ENCODE results near the gene TXN2. TPM values are rescaled to one million over a fixed set of nuclear protein-coding genes. Genes with fewer than 3 reads are reported as not detected.
A peak's percentile ranks its signal among the peaks of the same experiment; 100 is the strongest.

The TXN2 gene
- total RNA-seq, 1 donor from 2014 or later = 54.2 TPM

DNA sequence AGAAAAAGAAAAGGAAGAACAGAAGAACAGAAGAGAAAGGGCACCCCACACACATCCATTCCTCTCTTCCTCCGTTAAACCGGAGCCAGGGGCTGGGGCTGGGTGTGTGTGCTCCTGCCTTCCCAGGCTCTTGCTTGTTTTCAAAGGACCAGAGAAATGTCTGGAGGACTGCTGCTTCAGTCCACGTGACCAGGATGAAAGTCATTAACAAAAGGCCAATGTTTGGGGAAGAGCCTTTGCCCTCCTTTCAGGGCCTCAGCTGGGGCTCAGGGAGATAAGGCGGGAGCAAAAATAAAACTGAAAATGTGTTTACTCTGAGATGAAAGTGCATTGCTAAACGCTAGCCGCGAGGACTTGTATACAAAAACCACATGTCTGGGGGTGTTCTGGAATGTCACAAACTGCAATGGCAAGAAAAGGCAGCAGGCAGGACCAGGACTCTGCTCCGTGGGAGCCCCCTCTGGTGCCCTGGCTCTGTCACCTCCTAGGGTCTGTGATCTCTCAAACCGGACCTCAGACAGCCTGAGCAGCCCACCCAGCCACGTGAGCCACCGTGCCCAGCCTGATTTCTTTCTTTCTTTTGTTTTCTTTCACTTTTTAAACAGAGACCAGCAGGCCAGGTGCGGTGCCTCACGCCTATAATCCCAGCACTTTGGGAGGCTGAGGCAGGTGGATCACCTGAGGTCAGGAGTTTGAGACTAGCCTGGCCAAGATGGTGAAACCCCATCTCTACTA lies 62.1 kb downstream of the TXN2 start:
- Histone ChIP-seq H3K4me3 (peak overlapping the region; percentile 29), H3K27ac (peak overlapping the region; percentile 72), H3K36me3 (no peaks in the 10 kb centered on the region), H3K4me1 (peaks cover 34% of the 10 kb centered on the region), H3K9me3 (no peaks in the 10 kb centered on the region), H3K27me3 (no peaks in the 10 kb centered on the region)
- intact Hi-C loops (cut with DNase I) = no loop called here
- DNase-seq (no peak), ATAC-seq (peak; percentile 75)
- TF ChIP-seq CTCF (IDR thresholded peaks at IDR 0.05) = no peak

GRCh38 chr22:36417281-36417686 lies 64.2 kb downstream of the TXN2 start:
- peak; percentile 76 for DNase-seq
- ATAC-seq = peak; percentile 88
- H3K9me3 ChIP-seq = no peaks in the 10 kb centered on the region
- intact Hi-C loops (cut with DNase I) = no loop called here
- TF ChIP-seq CTCF (IDR thresholded peaks at IDR 0.05) = no peak
- H3K4me3 ChIP-seq = no peak overlapping the region
- no peaks in the 10 kb centered on the region for H3K36me3 ChIP-seq
- H3K27ac ChIP-seq = no peak overlapping the region
- H3K4me1 ChIP-seq = peaks cover 29% of the 10 kb centered on the region
- no peaks in the 10 kb centered on the region for H3K27me3 ChIP-seq

Other genes with a start within 250 kb of the TXN2 start
- 51.6 TPM for gene APOL2, start 242.1 kb downstream of the TXN2 start, total RNA-seq
- gene APOL1, start 228.5 kb downstream of the TXN2 start, total RNA-seq = 92.8 TPM
- 842 TPM for gene MYH9, start 93.7 kb downstream of the TXN2 start, total RNA-seq
- gene FOXRED2, start 25.4 kb upstream of the TXN2 start, total RNA-seq = 15.3 TPM
- gene EIF3D, start 47.5 kb upstream of the TXN2 start, total RNA-seq = 132 TPM
- not detected for gene CACNG2, start 222.1 kb upstream of the TXN2 start, total RNA-seq